ENCODE measurements around the gene HACD2. TPM values are rescaled to one million over a fixed set of nuclear protein-coding genes. Genes with fewer than 3 reads are reported as not detected.
A peak's percentile ranks its signal among the peaks of the same experiment; 100 is the strongest.
"Not testable (repeated sequence)": the region's sequence is repeated elsewhere in the genome, so short reads cannot be mapped to it uniquely, and the experiment has no call there.

Gene HACD2
- total RNA-seq, 1 experiment from 2014 or later, result 25.4 TPM

- DNase-seq (ENCODE audit: extremely low read depth, low read depth), result no peak
These were observed 28.7 kb upstream of the HACD2 start for GRCh38 chr3:123613543-123613942.

DNA sequence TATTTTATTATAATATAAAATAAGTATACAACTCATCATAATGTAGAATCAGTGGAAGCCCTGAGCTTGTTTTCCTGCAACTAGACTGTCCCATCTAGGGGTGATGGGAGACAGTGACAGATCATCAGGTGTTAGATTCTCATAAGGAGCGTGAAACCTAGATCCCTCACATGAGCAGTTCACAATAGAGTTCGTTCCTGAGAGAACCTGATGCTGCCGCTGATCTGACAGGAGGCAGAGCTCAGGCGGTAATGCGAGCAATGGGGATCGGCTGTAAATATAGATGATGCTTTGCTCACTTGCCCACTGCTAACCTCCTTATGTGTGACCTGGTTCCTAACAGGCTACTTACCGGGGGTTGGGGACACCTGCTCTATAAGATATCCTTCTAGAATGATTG, 26.8 kb upstream of the HACD2 start:
- not testable (repeated sequence) for DNase-seq (ENCODE audit: extremely low read depth, low read depth)

DNA sequence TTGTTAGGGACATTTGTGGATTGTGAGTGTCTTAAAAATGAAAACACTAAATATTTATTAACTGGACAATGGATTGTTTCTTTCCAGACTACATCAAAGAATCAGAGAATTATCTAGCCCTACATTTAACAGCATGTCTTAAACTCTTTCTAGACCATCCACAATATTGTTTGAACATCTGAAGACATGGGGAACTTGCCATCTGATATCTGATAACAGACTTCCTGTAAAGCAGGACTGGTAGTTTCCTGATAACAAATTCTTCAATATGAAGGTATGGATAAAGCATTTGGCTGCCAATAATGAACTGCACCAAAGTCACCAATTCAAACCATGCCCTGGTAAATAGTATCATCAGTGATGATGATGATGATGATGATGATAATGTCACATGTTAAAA, 26.2 kb upstream of the HACD2 start:
- no peak for DNase-seq (ENCODE audit: extremely low read depth, low read depth)

DNA sequence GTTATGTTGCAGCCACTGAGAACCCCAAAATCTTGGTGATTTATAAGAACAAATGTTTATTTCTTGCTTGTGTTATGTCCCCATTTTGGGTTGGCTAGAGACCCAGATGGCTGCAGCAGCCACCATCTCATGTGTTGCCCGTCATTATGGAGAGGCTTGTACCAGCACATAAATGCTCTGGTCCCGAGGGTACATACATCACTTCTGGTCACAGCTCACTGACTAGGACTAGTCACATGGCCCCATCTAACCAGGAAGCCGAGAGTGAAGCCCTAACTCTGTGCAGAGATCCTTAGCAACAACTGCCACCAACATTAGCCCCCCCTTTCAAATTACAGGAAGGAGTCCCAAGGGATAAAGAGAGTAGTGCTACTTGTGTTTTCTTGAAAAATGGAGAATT, 25.5 kb upstream of the HACD2 start:
- DNase-seq (ENCODE audit: extremely low read depth, low read depth), result no peak

DNA sequence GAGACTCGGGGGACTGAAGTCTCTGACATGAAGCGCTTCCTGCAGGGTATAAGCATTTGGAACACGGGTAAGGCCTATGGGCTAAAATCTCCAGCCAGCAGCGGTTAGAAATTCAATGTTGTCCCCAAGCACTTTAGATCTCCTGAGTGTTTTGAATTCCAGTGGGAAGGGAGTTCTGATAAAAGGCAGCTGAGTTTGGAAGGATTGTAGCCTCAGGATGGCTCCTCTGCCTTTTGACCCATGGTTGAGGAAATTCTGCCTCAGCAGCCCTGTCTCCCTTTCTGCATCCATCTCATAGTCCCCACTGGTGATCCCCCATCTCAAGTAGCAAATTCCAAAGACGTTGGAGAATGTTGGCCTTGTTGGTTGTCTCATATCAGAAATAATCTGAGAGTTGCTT, 24.2 kb upstream of the HACD2 start:
- DNase-seq (ENCODE audit: extremely low read depth, low read depth), result no peak

GRCh38 chr3:123608263-123608937, 23.5 kb upstream of the HACD2 start:
- DNase-seq (ENCODE audit: extremely low read depth, low read depth), result no peak

- DNase-seq (ENCODE audit: extremely low read depth, low read depth), result no peak
These were observed 21.7 kb upstream of the HACD2 start for GRCh38 chr3:123606527-123606926.

GRCh38 chr3:123605789-123606234, 21.0 kb upstream of the HACD2 start:
- no peak for DNase-seq (ENCODE audit: extremely low read depth, low read depth)

- DNase-seq (ENCODE audit: extremely low read depth, low read depth), result not testable (repeated sequence)
These were observed 18.3 kb upstream of the HACD2 start for GRCh38 chr3:123603153-123603552.

DNA sequence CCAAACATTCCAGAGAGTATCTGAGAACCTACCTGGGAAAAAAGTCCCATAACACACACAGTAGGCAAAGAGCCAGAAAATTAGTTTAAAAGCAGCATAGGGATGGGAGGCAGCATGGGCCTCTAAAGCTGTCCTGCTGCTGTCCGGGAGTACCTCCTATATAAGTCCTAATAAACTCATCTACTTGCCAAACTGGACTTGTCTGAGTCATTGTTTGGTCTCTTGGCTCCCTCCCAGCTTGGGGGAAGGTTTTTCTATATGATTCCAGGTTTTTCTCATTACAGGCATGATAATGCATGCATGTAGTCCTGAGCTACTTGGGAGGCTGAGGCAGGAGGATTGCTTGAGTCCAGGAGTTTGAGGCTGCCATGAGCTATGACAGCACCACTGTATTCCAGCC, 17.5 kb upstream of the HACD2 start:
- DNase-seq (ENCODE audit: extremely low read depth, low read depth), result peak; percentile 36

DNA sequence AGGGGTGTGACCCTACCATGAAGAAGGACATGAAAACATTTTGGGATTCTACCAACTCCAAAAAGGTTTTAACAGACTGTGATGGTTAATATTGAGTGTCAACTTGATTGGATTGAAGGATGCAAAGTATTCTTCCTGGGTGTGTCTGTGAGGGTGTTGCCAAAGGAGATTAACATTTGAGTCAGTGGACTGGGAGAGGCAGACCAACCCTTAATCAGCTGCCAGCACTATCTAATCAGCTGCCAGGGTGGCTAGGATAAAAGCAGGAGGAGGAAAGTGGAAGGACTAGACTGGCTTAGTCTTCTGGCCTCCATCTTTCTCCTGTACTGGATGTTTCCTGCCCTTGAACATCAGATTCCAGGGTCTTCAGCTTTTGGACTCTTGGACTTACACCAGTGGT, 16.0 kb upstream of the HACD2 start:
- not testable (repeated sequence) for DNase-seq (ENCODE audit: extremely low read depth, low read depth)

DNA sequence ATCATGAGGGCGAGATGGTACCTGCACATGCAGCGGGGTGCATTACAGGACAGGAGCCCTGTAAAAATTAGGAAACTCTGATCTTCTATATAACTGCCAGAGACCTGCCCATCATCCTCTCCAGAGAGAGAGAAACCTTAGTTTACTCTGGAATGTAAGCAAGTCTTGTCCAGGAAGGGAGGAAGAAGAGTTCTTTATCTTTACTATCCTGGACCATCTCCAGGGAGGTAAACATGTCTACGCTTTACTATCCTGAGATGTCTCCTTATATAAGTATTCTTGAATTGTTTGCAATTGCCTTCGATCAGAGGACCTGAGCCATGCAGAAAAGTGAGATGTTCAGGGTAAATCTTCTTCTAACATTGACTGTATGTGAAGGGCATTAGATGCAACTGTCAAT, 12.7 kb upstream of the HACD2 start:
- DNase-seq (ENCODE audit: extremely low read depth, low read depth), result no peak

DNA sequence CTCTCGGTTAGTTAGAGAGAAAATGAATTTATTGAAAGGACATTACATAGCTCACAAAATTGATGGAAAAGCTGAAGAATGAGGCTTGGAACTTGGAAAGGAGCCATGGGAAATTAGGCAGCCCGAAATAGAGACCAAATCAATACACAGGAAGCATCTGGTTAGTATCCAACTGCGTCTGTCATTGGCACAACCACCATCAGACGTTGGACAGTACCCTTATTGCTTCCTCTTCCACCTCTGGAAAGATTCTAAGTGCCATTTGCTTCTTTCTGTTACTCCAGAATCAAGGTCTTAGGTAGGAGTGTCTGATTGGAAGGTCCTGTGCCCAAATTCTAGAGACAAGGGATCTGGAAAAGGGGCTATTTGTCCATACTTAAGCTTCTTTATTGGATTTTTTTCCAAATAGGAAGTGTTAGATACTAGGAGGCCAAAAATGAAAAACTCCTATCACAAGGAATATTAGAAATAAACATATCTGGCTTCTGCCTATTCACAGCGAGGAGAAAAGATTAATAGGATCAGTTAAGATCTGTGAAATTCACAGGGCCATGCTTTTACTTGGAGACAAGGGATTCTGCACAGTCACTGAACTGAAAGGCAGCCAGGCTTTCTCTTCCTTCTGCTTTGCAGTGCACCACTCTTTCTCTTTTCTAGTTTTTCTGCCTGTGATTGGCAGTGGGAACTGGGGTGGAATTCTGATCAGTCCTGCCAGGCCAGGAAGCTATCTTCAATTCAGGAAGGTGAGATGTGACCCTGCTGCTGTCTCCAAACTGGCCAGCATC, 10.7 kb upstream of the HACD2 start:
- DNase-seq (ENCODE audit: extremely low read depth, low read depth), result no peak

DNA sequence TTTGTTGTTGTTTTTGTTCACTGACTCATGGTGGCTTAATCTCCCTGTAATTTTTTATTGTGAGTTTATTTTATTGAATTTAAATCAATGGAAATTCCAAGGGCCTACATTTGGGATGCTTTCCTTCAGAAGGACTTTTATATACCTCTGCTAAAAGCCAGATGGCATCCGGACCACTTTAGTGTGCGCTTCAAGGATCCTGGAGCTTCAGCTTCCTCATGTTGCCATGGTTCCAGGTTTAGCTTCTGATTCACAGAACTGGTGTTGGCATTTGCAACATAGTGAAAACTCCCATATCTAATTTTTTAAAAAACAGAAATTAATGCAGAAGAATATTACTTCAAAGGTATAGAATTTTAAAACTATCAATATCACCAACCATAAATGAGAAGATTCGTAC, 8.5 kb upstream of the HACD2 start:
- DNase-seq (ENCODE audit: extremely low read depth, low read depth), result no peak

- no peak for DNase-seq (ENCODE audit: extremely low read depth, low read depth)
These were observed 6.0 kb upstream of the HACD2 start for GRCh38 chr3:123590685-123591450.

DNA sequence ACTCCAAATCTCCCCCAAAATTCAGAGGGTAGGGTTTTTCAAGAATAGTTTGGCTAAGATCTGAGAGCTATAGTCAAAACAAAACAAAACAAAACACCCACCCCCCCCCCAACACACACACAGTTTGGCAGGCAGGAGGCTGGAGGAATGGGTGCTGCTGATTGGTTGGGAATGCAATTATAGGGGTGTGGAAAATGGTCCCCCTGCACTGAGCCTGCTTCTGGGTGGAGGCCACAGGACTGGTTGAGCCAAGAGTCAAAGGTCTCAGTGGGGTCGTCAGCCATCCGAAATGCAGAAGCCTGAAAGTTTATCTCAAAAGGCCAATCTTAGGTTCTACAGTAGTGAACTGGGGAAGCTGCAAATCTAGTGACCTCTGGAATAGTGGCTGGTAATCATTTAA, 2.5 kb upstream of the HACD2 start:
- no peak for DNase-seq (ENCODE audit: extremely low read depth, low read depth)

GRCh38 chr3:123586968-123587367, 2.1 kb upstream of the HACD2 start:
- no peak for DNase-seq (ENCODE audit: extremely low read depth, low read depth)

GRCh38 chr3:123586131-123586530, 1.3 kb upstream of the HACD2 start:
- DNase-seq (ENCODE audit: extremely low read depth, low read depth), result peak; percentile 30

GRCh38 chr3:123584284-123584987, 417 bp downstream of the HACD2 start:
- DNase-seq (ENCODE audit: extremely low read depth, low read depth), result no peak

DNA sequence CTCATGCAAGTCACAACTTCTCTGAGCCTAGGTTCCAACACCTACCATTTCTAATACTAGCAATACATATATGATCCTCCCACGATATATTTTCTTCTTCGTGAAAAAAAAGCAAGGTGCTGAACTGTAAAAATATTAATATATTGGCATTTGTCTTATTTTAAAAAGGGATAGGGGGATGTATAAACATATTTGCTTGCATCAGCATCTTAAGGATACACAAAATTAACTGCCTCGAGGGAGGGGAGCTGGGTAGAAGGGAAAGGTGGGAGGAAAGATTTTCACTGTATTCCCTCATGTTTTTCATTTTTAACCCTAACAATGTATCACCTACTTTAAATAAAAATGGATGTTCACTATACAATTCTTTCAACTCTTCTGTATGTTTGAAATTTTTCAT, 1.3 kb downstream of the HACD2 start:
- DNase-seq (ENCODE audit: extremely low read depth, low read depth), result no peak

GRCh38 chr3:123582315-123582714, 2.5 kb downstream of the HACD2 start:
- DNase-seq (ENCODE audit: extremely low read depth, low read depth), result no peak
